HepG2 (cell line): ENCODE data around the gene LRRC3. TPM values are rescaled to one million over a fixed set of nuclear protein-coding genes. Genes with fewer than 3 reads are reported as not detected.

Experiments used
- CEBPB ChIP-seq: IDR thresholded peaks from 2 replicates; pipeline ENCODE4 v1.6.1; 2011; ENCODE audit warnings: low read depth, low read length, improper control_type of control experiment, borderline replicate concordance
- CHD2 ChIP-seq: IDR thresholded peaks from 2 replicates; pipeline ENCODE4 v1.6.1; 2011; ENCODE audit warnings: low read depth, low read length, improper control_type of control experiment
- MIXL1 ChIP-seq: IDR thresholded peaks from 2 replicates; pipeline ENCODE4 v1.6.1; 2016
- MLLT10 ChIP-seq: sonication (generic); formaldehyde crosslinking; IDR thresholded peaks from 2 replicates; pipeline ENCODE4 v1.4.0; 2020; ENCODE audit warnings: missing genetic modification reagents
- NFKB2 ChIP-seq: sonication (generic); formaldehyde crosslinking; IDR thresholded peaks from 2 replicates; pipeline ENCODE4 v1.4.0; 2020; ENCODE audit warnings: missing genetic modification reagents, borderline replicate concordance
- NR1H2 ChIP-seq: sonication (generic); formaldehyde crosslinking; IDR thresholded peaks from 2 replicates; pipeline ENCODE4 v1.8.1; 2022; ENCODE audit warnings: low read depth, missing genetic modification reagents, borderline replicate concordance
- PAX8 ChIP-seq: sonication (generic); formaldehyde crosslinking; IDR thresholded peaks from 2 replicates; pipeline ENCODE4 v1.8.0; 2022; ENCODE audit warnings: mild to moderate bottlenecking, missing genetic modification reagents, borderline replicate concordance
- RNF2 ChIP-seq: fragments of 450-650 bp; conservative IDR thresholded peaks from 2 replicates; pipeline ENCODE4 v1.6.1; 2016; ENCODE audit warnings: low read depth
- SMARCE1 ChIP-seq: fragments of 450-650 bp; IDR thresholded peaks from 2 replicates; pipeline ENCODE4 v1.6.1; 2017; ENCODE audit warnings: borderline replicate concordance
- SOX5 ChIP-seq: IDR thresholded peaks from 2 replicates; pipeline ENCODE4 v1.6.1; 2016; ENCODE audit warnings: borderline replicate concordance
- ZNF496 ChIP-seq: sonication (generic); formaldehyde crosslinking; IDR thresholded peaks from 2 replicates; pipeline ENCODE4 v1.8.1; 2023; ENCODE audit warnings: mild to moderate bottlenecking, moderate library complexity, missing genetic modification reagents; ENCODE audit not compliant: insufficient replicate concordance
- ZNF773 ChIP-seq: sonication (generic); formaldehyde crosslinking; IDR thresholded peaks from 2 replicates; pipeline ENCODE4 v1.4.0; 2020; ENCODE audit warnings: missing genetic modification reagents, borderline replicate concordance
- polyA plus RNA-seq, 8 experiments: library from polyadenylated mRNA; depleted of rRNA in 3 of 8; stranded (reverse) in 7 of 8; unstranded in 1 of 8; fragments of >200 nt; fragmentation: Illumina TruSeq in 4 of 8; extraction: Trizol in 4 of 8; gene quantifications; 2 replicates each; pipeline versions ENCODE4 v1.2.1 to v1.2.3, GENCODE V29; 2011 to 2016; ENCODE audit warnings: low read depth in 4 of 8, missing spikeins in 1 of 8, mixed read lengths in 1 of 8; ENCODE audit not compliant: insufficient read depth in 1 of 8
- total RNA-seq, 5 experiments: library from RNA; depleted of rRNA; stranded (reverse); fragments of >200 nt; fragmentation: Illumina TruSeq; extraction: Trizol; gene quantifications; 2 replicates each; pipeline ENCODE4 v1.2.3, GENCODE V29; 2016; ENCODE audit warnings: low read depth in 1 of 5
- TF ChIP-seq, protein P1 (sequence below): sonication (generic); formaldehyde crosslinking; IDR thresholded peaks from 2 replicates; pipeline ENCODE4 v1.4.0; 2020; ENCODE audit warnings: missing genetic modification reagents
- TF ChIP-seq, protein P2 (sequence below): sonication (generic); formaldehyde crosslinking; IDR thresholded peaks from 2 replicates; pipeline ENCODE4 v1.4.0; 2020; ENCODE audit warnings: mild to moderate bottlenecking, missing genetic modification reagents
- TF ChIP-seq, protein P3 (sequence below): sonication (generic); formaldehyde crosslinking; IDR thresholded peaks from 2 replicates; pipeline ENCODE4 v1.5.0; 2020; ENCODE audit warnings: mild to moderate bottlenecking, missing genetic modification reagents
- TF ChIP-seq, protein P4 (sequence below): sonication (generic); formaldehyde crosslinking; conservative IDR thresholded peaks from 2 replicates; pipeline ENCODE4 v1.4.0; 2020; ENCODE audit warnings: mild to moderate bottlenecking, missing genetic modification reagents, moderate library complexity

The LRRC3 gene
- total and polyA plus RNA-seq, 2 of the 13 experiments (the other 11 are each of a cell fraction or from before 2014, with no cell fraction given) = 4.8 to 16.5 TPM

DNA sequence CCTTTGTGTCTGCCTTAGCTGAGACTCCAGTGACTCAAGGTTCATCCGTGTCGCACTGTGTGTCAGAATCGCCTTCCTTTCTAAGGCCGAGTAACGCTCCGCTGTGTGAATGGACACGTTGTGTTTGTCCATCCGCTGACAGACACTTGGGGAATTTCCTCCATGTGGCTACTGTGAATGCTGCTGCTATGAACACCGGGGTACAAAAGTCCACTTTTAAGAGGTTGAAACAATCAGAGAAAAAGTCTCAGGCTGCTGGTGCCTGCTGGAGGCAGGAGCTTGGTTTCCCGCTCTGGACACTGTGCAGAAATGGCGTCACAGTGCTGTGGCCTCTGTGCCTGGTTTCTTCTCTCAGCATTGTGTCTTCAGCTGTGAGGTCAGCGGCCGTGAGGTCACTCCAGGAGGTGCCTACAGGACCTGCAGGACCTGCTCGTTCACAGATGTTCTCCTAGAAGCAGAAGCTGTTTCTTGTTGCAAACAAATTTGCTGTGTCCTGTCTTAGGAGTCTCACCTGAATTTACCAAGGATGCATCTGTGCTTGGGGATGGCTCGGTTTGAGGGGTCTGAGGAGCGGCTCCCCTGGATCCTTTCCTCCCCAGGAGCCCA is 50.5 kb downstream of the LRRC3 start (continued):
- TF ChIP-seq, protein P1, sequence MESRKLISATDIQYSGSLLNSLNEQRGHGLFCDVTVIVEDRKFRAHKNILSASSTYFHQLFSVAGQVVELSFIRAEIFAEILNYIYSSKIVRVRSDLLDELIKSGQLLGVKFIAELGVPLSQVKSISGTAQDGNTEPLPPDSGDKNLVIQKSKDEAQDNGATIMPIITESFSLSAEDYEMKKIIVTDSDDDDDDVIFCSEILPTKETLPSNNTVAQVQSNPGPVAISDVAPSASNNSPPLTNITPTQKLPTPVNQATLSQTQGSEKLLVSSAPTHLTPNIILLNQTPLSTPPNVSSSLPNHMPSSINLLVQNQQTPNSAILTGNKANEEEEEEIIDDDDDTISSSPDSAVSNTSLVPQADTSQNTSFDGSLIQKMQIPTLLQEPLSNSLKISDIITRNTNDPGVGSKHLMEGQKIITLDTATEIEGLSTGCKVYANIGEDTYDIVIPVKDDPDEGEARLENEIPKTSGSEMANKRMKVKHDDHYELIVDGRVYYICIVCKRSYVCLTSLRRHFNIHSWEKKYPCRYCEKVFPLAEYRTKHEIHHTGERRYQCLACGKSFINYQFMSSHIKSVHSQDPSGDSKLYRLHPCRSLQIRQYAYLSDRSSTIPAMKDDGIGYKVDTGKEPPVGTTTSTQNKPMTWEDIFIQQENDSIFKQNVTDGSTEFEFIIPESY (CRISPR knock-in tag) = peak; percentile 34; the same call in 1 of the 2 replicates
- TF ChIP-seq, protein P2, sequence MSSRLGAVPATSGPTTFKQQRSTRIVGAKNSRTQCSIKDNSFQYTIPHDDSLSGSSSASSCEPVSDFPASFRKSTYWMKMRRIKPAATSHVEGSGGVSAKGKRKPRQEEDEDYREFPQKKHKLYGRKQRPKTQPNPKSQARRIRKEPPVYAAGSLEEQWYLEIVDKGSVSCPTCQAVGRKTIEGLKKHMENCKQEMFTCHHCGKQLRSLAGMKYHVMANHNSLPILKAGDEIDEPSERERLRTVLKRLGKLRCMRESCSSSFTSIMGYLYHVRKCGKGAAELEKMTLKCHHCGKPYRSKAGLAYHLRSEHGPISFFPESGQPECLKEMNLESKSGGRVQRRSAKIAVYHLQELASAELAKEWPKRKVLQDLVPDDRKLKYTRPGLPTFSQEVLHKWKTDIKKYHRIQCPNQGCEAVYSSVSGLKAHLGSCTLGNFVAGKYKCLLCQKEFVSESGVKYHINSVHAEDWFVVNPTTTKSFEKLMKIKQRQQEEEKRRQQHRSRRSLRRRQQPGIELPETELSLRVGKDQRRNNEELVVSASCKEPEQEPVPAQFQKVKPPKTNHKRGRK (CRISPR knock-in tag) = no peak
- TF ChIP-seq MLLT10 (CRISPR knock-in tag) (no peak), ZNF773 (no peak), NR1H2 (no peak), NFKB2 (CRISPR knock-in tag) (no peak), CHD2 (peak; percentile 66; the same call in 1 of the 2 replicates), RNF2 (peak; percentile 72; the same call in 1 of the 2 replicates), SMARCE1 (no peak), MIXL1 (CRISPR knock-in tag) (peak; percentile 63; the same call in 1 of the 2 replicates), CEBPB (no peak), ZNF496 (CRISPR knock-in tag) (no peak), SOX5 (CRISPR knock-in tag) (peak; percentile 87), PAX8 (CRISPR knock-in tag) (no peak)
- TF ChIP-seq, protein P3, sequence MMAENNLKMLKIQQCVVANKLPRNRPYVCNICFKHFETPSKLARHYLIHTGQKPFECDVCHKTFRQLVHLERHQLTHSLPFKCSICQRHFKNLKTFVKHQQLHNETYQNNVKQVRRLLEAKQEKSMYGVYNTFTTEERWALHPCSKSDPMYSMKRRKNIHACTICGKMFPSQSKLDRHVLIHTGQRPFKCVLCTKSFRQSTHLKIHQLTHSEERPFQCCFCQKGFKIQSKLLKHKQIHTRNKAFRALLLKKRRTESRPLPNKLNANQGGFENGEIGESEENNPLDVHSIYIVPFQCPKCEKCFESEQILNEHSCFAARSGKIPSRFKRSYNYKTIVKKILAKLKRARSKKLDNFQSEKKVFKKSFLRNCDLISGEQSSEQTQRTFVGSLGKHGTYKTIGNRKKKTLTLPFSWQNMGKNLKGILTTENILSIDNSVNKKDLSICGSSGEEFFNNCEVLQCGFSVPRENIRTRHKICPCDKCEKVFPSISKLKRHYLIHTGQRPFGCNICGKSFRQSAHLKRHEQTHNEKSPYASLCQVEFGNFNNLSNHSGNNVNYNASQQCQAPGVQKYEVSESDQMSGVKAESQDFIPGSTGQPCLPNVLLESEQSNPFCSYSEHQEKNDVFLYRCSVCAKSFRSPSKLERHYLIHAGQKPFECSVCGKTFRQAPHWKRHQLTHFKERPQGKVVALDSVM (CRISPR knock-in tag) = 0 out of 2 replicates have a peak, but pooled peaks have one; percentile 16
- TF ChIP-seq, protein P4, sequence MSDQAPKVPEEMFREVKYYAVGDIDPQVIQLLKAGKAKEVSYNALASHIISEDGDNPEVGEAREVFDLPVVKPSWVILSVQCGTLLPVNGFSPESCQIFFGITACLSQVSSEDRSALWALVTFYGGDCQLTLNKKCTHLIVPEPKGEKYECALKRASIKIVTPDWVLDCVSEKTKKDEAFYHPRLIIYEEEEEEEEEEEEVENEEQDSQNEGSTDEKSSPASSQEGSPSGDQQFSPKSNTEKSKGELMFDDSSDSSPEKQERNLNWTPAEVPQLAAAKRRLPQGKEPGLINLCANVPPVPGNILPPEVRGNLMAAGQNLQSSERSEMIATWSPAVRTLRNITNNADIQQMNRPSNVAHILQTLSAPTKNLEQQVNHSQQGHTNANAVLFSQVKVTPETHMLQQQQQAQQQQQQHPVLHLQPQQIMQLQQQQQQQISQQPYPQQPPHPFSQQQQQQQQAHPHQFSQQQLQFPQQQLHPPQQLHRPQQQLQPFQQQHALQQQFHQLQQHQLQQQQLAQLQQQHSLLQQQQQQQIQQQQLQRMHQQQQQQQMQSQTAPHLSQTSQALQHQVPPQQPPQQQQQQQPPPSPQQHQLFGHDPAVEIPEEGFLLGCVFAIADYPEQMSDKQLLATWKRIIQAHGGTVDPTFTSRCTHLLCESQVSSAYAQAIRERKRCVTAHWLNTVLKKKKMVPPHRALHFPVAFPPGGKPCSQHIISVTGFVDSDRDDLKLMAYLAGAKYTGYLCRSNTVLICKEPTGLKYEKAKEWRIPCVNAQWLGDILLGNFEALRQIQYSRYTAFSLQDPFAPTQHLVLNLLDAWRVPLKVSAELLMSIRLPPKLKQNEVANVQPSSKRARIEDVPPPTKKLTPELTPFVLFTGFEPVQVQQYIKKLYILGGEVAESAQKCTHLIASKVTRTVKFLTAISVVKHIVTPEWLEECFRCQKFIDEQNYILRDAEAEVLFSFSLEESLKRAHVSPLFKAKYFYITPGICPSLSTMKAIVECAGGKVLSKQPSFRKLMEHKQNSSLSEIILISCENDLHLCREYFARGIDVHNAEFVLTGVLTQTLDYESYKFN (CRISPR knock-in tag) = peak; percentile 72
